Astrocyte of the spinal cord (primary cell): ENCODE measurements around the gene SCRN2.

Source experiments
- DNase-seq: peaks from one replicate; pipeline ENCODE4 v3.0.0; 2011; ENCODE audit warnings: low read depth, low spot score
- H3K4me3 ChIP-seq: 2 replicates; pipeline ENCODE4 v1.5.1; 2011; ENCODE audit warnings: low read depth, mild to moderate bottlenecking, low read length, moderate library complexity
- CTCF ChIP-seq: IDR thresholded peaks from 2 replicates; pipeline ENCODE4 v1.5.1; 2012; ENCODE audit warnings: low read depth, mild to moderate bottlenecking, low read length, inconsistent platforms
- in situ Hi-C: cut with HindIII; loops from 2 replicates; pipeline ENCODE4 v1.10.0; 2017; ENCODE audit warnings: low sequenced_read_pairs

The SCRN2 gene

GRCh38 chr17:47801906-47802305 lies 39.2 kb downstream of the SCRN2 start:
- no peak for TF ChIP-seq CTCF
- DNase-seq: no peak
- in situ Hi-C loops: no loop called here
- H3K4me3 ChIP-seq: no peak overlapping the region

- H3K4me3 ChIP-seq: no peak overlapping the region
- no peak for DNase-seq
- in situ Hi-C loops: no loop called here
- no peak for TF ChIP-seq CTCF
These were observed 39.8 kb downstream of the SCRN2 start for GRCh38 chr17:47801176-47801765.

- TF ChIP-seq CTCF: no peak
- no peak for DNase-seq
- in situ Hi-C loops: no loop called here
- H3K4me3 ChIP-seq: no peak overlapping the region
These were observed 40.4 kb downstream of the SCRN2 start for GRCh38 chr17:47800686-47801085.

- no peak for DNase-seq
- no peak overlapping the region for H3K4me3 ChIP-seq
- in situ Hi-C loops: no loop called here
- TF ChIP-seq CTCF: no peak
These were observed 43.3 kb downstream of the SCRN2 start for GRCh38 chr17:47797797-47798196.

GRCh38 chr17:47792979-47793378 lies 48.1 kb downstream of the SCRN2 start:
- no peak for TF ChIP-seq CTCF
- in situ Hi-C loops: no loop called here
- no peak for DNase-seq
- H3K4me3 ChIP-seq: no peak overlapping the region

GRCh38 chr17:47792457-47792856 lies 48.6 kb downstream of the SCRN2 start:
- in situ Hi-C loops: no loop called here
- no peak for DNase-seq
- H3K4me3 ChIP-seq: no peak overlapping the region

More at GRCh38 chr17:47792457-47792856, 48.6 kb downstream of the SCRN2 start:
- TF ChIP-seq CTCF: no peak
